Hepatocyte (in vitro differentiated cells): ENCODE measurements around the gene SGCD.

Experiments
- CTCF ChIP-seq: fragments of 200-600 bp; sonication (generic); IDR thresholded peaks from 2 replicates; pipeline ENCODE4 v1.5.1; 2016; ENCODE audit warnings: antibody characterized with exemption, mild to moderate bottlenecking; ENCODE audit not compliant: poor library complexity
- EZH2 ChIP-seq: fragments of 200-600 bp; sonication (generic); IDR thresholded peaks from 2 replicates; pipeline ENCODE4 v1.6.1; 2016; ENCODE audit warnings: antibody characterized with exemption, mild to moderate bottlenecking, borderline replicate concordance

DNA sequence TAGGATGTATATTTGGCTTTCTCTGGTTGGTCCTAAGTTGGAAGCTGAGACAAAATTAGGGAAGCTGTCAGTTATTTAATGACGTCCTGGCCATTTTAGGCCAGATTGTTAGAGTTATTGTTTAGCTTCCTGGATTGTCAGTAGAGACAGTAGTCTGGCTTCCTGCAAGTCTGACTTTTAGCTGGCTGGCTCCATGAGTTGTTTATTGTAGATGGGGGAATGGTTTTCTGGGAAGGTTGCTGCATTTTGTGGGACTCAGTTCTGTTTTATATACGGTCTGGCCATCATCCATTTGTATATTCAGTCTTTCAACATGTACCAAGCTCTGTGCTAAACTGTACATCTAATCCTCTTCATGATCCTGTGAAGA lies 68.3 kb downstream of the SGCD start:
- no peak for TF ChIP-seq CTCF
- TF ChIP-seq EZH2, result no peak
